Activated B cell treated with CpG ODN at 0.5 μM for 24 hours (primary cell): ENCODE data around the gene TMEM174. TPM values are rescaled to one million over a fixed set of nuclear protein-coding genes. Genes with fewer than 3 reads are reported as not detected.

Experiments
- ATAC-seq: fragments of 200-7000 bp; cut with Tn5 transposase; one replicate; pipeline ENCODE4 v1.10.0; 2021; ENCODE audit warnings: low read depth, mild to moderate bottlenecking, moderate library complexity
- CTCF ChIA-PET: fragments of 350-600 bp; sonication (Branson Sonifier 250); formaldehyde crosslinking; loops from one replicate; lab custom pipeline; 2021; ENCODE audit warnings: antibody characterized with exemption; lab: Charles Lee
- POLR2A ChIA-PET: fragments of 350-600 bp; sonication (Branson Sonifier 250); formaldehyde crosslinking; loops from one replicate; lab custom pipeline; 2021; ENCODE audit warnings: antibody characterized with exemption; lab: Charles Lee
- DNase-seq: peaks from one replicate; pipeline ENCODE4 v3.0.0; 2022
- H3K27ac Mint-ChIP-seq: one replicate; pipeline ENCODE4 v1.8.0; 2020; ENCODE audit warnings: mixed read lengths
- H3K27me3 Mint-ChIP-seq: one replicate; pipeline ENCODE4 v1.8.0; 2021; ENCODE audit warnings: mixed read lengths
- H3K36me3 Mint-ChIP-seq: one replicate; pipeline ENCODE4 v1.8.0; 2021; ENCODE audit warnings: low read depth, mixed read lengths
- H3K4me1 Mint-ChIP-seq: one replicate; pipeline ENCODE4 v1.8.0; 2021; ENCODE audit warnings: mixed read lengths
- H3K4me3 Mint-ChIP-seq: one replicate; pipeline ENCODE4 v1.8.0; 2020; ENCODE audit warnings: mild to moderate bottlenecking, mixed read lengths
- H3K9me3 Mint-ChIP-seq: one replicate; pipeline ENCODE4 v1.8.0; 2020; ENCODE audit warnings: mixed read lengths
- intact Hi-C: fragments of 100-400 bp; cut with micrococcal nuclease; formaldehyde crosslinking; loops from one replicate; pipeline ENCODE4 v1.15.1; 2024
- total RNA-seq: library from RNA; stranded (reverse); gene quantifications from 2 replicates; pipeline ENCODE4 v1.2.3, GENCODE V29; 2022
- TF ChIP-seq, protein P1 (sequence below): fragments of 200-600 bp; IDR thresholded peaks from one replicate; pipeline ENCODE4 v1.8.0; 2022; ENCODE audit warnings: antibody characterized with exemption, mild to moderate bottlenecking

The TMEM174 gene
- total RNA-seq, 1 donor from 2014 or later = not detected

DNA sequence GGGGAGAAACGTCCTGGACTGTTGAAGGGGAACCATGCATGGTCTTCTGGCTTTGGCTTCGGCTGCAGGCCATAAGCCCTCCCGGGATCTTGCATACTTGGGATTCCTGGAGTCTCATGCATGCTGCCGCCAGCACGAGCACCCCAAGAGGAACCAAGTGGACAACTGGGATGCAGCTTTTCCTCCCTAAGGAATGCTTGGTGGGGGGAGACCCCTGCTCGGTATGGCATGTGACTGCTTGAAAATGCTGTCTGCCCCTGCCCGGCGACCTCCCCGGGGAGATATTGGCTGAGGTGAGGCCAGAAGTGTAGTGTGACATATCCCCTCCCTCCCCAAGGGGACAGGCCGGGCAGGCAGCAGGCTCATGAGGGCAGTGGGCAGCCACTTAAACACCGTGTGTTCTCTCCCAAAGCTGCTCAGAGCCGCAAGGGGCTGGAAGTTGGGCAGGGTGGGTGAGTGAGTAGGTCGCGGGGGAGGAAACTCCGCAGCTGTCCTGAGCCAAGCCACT lies 36.9 kb upstream of the TMEM174 start:
- Mint-ChIP-seq H3K4me1 (no peaks in the 10 kb centered on the region), H3K27me3 (peaks cover 37% of the 10 kb centered on the region), H3K9me3 (peaks cover 2% of the 10 kb centered on the region), H3K4me3 (no peak overlapping the region), H3K36me3 (no peaks in the 10 kb centered on the region), H3K27ac (no peak overlapping the region)
- ATAC-seq (no peak), DNase-seq (no peak)
- CTCF ChIA-PET = interaction anchor here (1.1 kb wide), 1 partner anchor 66 kb away, joined by 3 read pairs; no protein-coding TSS in a partner anchor
- TF ChIP-seq, protein P1, sequence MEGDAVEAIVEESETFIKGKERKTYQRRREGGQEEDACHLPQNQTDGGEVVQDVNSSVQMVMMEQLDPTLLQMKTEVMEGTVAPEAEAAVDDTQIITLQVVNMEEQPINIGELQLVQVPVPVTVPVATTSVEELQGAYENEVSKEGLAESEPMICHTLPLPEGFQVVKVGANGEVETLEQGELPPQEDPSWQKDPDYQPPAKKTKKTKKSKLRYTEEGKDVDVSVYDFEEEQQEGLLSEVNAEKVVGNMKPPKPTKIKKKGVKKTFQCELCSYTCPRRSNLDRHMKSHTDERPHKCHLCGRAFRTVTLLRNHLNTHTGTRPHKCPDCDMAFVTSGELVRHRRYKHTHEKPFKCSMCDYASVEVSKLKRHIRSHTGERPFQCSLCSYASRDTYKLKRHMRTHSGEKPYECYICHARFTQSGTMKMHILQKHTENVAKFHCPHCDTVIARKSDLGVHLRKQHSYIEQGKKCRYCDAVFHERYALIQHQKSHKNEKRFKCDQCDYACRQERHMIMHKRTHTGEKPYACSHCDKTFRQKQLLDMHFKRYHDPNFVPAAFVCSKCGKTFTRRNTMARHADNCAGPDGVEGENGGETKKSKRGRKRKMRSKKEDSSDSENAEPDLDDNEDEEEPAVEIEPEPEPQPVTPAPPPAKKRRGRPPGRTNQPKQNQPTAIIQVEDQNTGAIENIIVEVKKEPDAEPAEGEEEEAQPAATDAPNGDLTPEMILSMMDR = no peak
- intact Hi-C loops = no loop called here
- POLR2A ChIA-PET = no interaction called here

DNA sequence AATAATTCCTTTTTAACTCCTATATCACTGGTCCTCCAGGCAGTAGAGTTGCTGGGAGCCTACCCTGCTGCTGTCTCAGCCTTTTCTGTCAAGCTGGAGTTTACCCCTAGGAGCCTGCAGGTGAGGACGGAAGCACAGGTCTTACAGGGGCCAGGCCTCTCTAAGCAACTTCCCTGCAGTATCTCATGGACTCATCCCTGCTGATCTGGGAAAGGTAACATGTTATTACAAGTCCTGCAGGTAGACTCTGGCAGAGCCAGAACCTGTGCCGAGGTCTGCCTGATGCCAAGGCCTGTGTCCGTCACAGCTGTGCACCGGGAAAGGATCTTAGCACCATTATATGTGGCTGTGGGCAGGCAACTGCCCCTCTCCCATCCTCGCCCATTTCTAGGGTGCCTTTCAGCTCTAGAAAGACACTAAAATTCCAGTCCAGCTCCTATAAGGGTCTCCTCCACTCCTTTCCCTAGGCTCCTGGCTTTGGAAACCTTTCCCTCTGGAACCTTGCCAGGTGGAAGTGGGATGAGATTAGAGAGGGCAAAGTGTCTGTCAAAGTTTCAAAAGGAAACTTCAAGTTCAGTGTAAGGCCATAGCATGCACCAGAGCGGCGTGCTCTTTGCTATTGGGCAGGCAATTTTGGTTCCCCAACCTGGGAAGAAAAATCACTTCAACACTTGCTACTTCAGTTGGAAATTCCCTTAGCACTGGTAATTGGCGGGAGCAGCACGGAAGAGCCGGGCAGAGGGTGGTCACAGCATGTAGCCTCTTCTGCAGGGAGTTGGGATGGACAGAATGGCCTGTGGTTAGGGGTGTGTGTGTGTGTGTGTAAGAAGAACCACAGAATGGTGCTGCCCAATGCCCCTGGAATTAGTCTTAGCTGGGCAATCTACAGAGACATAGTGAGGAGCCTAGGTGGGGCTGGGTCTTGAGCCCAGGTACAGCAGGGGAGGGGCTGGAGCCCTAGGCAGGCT lies 35.1 kb upstream of the TMEM174 start:
- ChIA-PET CTCF (no interaction called here), POLR2A (no interaction called here)
- TF ChIP-seq, protein P1 = no peak
- DNase-seq (no peak), ATAC-seq (no peak)
- peaks cover 2% of the 10 kb centered on the region for H3K9me3 Mint-ChIP-seq
- intact Hi-C loops = no loop called here
- no peak overlapping the region for H3K27ac Mint-ChIP-seq
- H3K36me3 Mint-ChIP-seq = no peaks in the 10 kb centered on the region
- H3K27me3 Mint-ChIP-seq = peaks cover 48% of the 10 kb centered on the region
- no peaks in the 10 kb centered on the region for H3K4me1 Mint-ChIP-seq
- no peak overlapping the region for H3K4me3 Mint-ChIP-seq

DNA sequence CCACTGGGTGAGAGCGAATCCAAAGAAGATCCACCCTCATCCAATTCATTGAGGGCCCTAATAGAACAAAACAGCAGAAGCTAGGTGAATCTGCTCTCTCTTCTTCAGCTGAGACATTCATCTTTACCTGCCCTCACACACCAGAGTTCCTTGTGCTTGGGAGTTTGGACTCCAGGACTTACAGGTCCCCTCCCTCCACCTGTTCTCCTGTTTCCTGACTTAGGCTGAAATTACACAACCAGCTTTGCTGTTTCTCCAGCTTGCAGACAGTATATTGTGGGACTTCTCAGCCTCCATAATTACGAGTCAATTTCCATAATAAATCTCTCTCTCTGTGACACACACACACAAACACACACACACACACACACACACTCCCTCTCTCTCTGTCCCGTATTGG lies 33.5 kb upstream of the TMEM174 start:
- ATAC-seq (no peak), DNase-seq (no peak)
- H3K27me3 Mint-ChIP-seq = peaks cover 51% of the 10 kb centered on the region
- intact Hi-C loops = no loop called here
- H3K4me3 Mint-ChIP-seq = no peak overlapping the region
- POLR2A ChIA-PET = no interaction called here
- H3K4me1 Mint-ChIP-seq = no peaks in the 10 kb centered on the region
- CTCF ChIA-PET = no interaction called here
- TF ChIP-seq, protein P1 = no peak
- peaks cover 2% of the 10 kb centered on the region for H3K9me3 Mint-ChIP-seq
- no peaks in the 10 kb centered on the region for H3K36me3 Mint-ChIP-seq
- H3K27ac Mint-ChIP-seq = no peak overlapping the region

DNA sequence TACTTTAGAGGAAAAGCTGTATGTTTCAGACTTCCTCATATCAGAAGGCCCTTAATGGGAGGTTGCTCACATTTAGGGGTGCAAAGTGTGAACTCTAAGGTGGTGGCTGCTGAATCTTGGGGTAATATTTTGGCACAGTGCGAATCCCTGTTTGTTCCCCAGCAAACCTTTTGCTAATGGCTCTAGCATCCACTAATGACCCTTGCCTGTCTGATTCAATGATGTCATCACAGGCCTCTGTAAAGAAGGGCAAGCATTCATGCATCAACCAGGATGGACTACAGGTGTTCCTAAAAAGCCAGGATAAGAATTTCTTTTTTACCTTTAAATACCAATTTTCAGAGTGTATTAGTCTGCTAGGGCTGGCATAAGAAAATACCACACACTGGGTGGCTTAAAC lies 32.2 kb upstream of the TMEM174 start:
- H3K27me3 Mint-ChIP-seq = peaks cover 47% of the 10 kb centered on the region
- TF ChIP-seq, protein P1 = no peak
- no peaks in the 10 kb centered on the region for H3K4me1 Mint-ChIP-seq
- H3K36me3 Mint-ChIP-seq = no peaks in the 10 kb centered on the region
- H3K4me3 Mint-ChIP-seq = no peak overlapping the region
- H3K9me3 Mint-ChIP-seq = peaks cover 2% of the 10 kb centered on the region
- intact Hi-C loops = no loop called here
- ATAC-seq (no peak), DNase-seq (no peak)
- POLR2A ChIA-PET = no interaction called here
- no peak overlapping the region for H3K27ac Mint-ChIP-seq
- CTCF ChIA-PET = no interaction called here

DNA sequence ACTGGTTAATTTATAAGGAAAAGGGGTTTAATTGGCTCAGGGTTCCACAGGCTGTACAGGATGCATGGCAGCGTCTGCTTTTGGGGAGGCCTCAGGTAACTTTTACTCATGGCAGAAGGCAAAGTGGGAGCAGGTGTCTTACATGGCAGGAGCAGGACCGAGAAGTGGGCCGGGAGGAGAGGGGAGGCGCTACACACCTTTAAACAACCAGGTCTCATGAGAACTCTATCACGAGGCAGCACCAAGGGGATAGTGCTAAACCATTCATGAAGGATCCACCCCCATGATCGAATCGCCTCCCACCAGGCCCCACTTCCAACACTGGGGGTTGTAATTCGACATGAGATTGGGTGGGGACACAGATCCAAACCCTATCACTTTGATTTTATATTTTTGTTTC lies 31.0 kb upstream of the TMEM174 start:
- Mint-ChIP-seq H3K4me1 (no peaks in the 10 kb centered on the region), H3K27me3 (peaks cover 54% of the 10 kb centered on the region), H3K9me3 (no peaks in the 10 kb centered on the region), H3K36me3 (no peaks in the 10 kb centered on the region), H3K4me3 (no peak overlapping the region), H3K27ac (no peak overlapping the region)
- intact Hi-C loops = no loop called here
- no peak for DNase-seq
- ChIA-PET POLR2A (no interaction called here), CTCF (no interaction called here)
- TF ChIP-seq, protein P1 = no peak
- ATAC-seq = no peak
